Omental fat pad (tissue), 4 donors: ENCODE results near the gene ANAPC5. TPM values are rescaled to one million over a fixed set of nuclear protein-coding genes. Genes with fewer than 3 reads are reported as not detected.
"Not testable (repeated sequence)": the region's sequence is repeated elsewhere in the genome, so short reads cannot be mapped to it uniquely, and the experiment has no call there.

Experiments used
- ATAC-seq: fragments of 150-250 bp; one replicate; pipeline ENCODE4 v1.9.1; 2016; ENCODE audit warnings: mild to moderate bottlenecking, moderate library complexity; ENCODE audit not compliant: low FRiP score
- DNase-seq: peaks from one replicate; pipeline ENCODE4 v3.0.0-alpha.2; 2019; ENCODE audit warnings: low spot score
- CTCF ChIP-seq, 3 donors: fragments of 450-650 bp; IDR thresholded peaks; one replicate each; pipeline ENCODE4 v1.5.1; 2016 to 2017; ENCODE audit warnings: antibody characterized with exemption in 3 of 3, mild to moderate bottlenecking in 3 of 3, moderate library complexity in 2 of 3
- total RNA-seq, 4 donors: library from RNA; depleted of rRNA; stranded (reverse); fragments of >200 nt; gene quantifications; one replicate each; pipeline ENCODE4 v1.1.0, GENCODE V29; 2016

Gene ANAPC5
- total RNA-seq, 4 donors from 2014 or later: 88.2 to 154 (median 101) TPM

- ATAC-seq (no peak), DNase-seq (no peak)
- TF ChIP-seq CTCF (IDR thresholded peaks at IDR 0.05): no peak
Measured at GRCh38 chr12:121284551-121285390, 67.4 kb downstream of the ANAPC5 start.

- DNase-seq: no peak
- no peak for TF ChIP-seq CTCF (IDR thresholded peaks at IDR 0.05)
- ATAC-seq: no peak
Measured at GRCh38 chr12:121283841-121284240, 68.4 kb downstream of the ANAPC5 start.

GRCh38 chr12:121283388-121283787 lies 68.8 kb downstream of the ANAPC5 start:
- DNase-seq: no peak
- ATAC-seq: no peak
- TF ChIP-seq CTCF (IDR thresholded peaks at IDR 0.05): no peak

GRCh38 chr12:121282910-121283309 lies 69.3 kb downstream of the ANAPC5 start:
- not testable (repeated sequence) for DNase-seq, ATAC-seq

GRCh38 chr12:121282072-121282742 lies 70.0 kb downstream of the ANAPC5 start:
- ATAC-seq: no peak
- TF ChIP-seq CTCF (IDR thresholded peaks at IDR 0.05): no peak
- no peak for DNase-seq

GRCh38 chr12:121281116-121281515 lies 71.1 kb downstream of the ANAPC5 start:
- not testable (repeated sequence) for DNase-seq

GRCh38 chr12:121280531-121280930 lies 71.7 kb downstream of the ANAPC5 start:
- DNase-seq, ATAC-seq: not testable (repeated sequence)

More at GRCh38 chr12:121281116-121281515, 71.1 kb downstream of the ANAPC5 start:
- ATAC-seq: not testable (repeated sequence)

- no peak for DNase-seq
- TF ChIP-seq CTCF (IDR thresholded peaks at IDR 0.05): no peak
- peak; percentile 33 for ATAC-seq
Measured at GRCh38 chr12:121279507-121279915, 72.7 kb downstream of the ANAPC5 start.
